A549 (cell line): ENCODE measurements around the gene GLA. TPM values are rescaled to one million over a fixed set of nuclear protein-coding genes. Genes with fewer than 3 reads are reported as not detected.

Experiments
- ATAC-seq, 2 experiments: fragments of 200-7000 bp in 1 of 2; fragments of >200 bp in 1 of 2; cut with Nextera tagmentation in 1 of 2; cut with Tn5 transposase in 1 of 2; 3 replicates each; pipeline versions ENCODE4 v1.8.0 to v1.9.1; 2018 to 2020; ENCODE audit warnings: mild to moderate bottlenecking in 1 of 2, moderate library complexity in 1 of 2
- CTCF ChIA-PET: fragments of 300-600 bp; sonication (Branson Sonifier 250); formaldehyde crosslinking; extraction: SDS; loops from one replicate; lab custom pipeline; 2021; ENCODE audit warnings: antibody characterized with exemption, inconsistent platforms; lab: Yijun Ruan, JAX
- POLR2A ChIA-PET: fragments of 350-600 bp; formaldehyde crosslinking; extraction: SDS; loops from one replicate; lab custom pipeline; 2021; ENCODE audit warnings: antibody characterized with exemption, inconsistent platforms; lab: Yijun Ruan, JAX
- DNase-seq, 2 experiments: peaks; one replicate each; pipeline versions ENCODE4 v3.0.0 to v3.0.0-alpha.2; 2011 to 2016; ENCODE audit warnings: low read depth in 1 of 2, low spot score in 1 of 2
- FAIRE-seq: peaks from 2 replicates; lab custom pipeline; 2011; peaks lifted over from hg19 to GRCh38; lab: Jason Lieb, UNC
- H3K27ac ChIP-seq, 2 experiments: fragments of >200 bp; sonication (Bioruptor Twin); formaldehyde crosslinking; 3 replicates each; pipeline ENCODE4 v1.5.1; 2016 to 2017
- H3K4me1 ChIP-seq: fragments of >200 bp; sonication (Bioruptor Twin); formaldehyde crosslinking; 3 replicates; pipeline ENCODE4 v1.6.1; 2016
- H3K4me2 ChIP-seq: fragments of >200 bp; sonication (Bioruptor Twin); formaldehyde crosslinking; 3 replicates; pipeline ENCODE4 v1.6.1; 2016
- H3K4me3 ChIP-seq: fragments of >200 bp; sonication (Bioruptor Twin); formaldehyde crosslinking; 3 replicates; pipeline ENCODE4 v1.5.1; 2016
- H3K9me3 ChIP-seq: fragments of >200 bp; sonication (Bioruptor Twin); formaldehyde crosslinking; 3 replicates; pipeline ENCODE4 v1.6.1; 2016
- BHLHE40 ChIP-seq: IDR thresholded peaks from 2 replicates; pipeline ENCODE4 v1.6.1; 2012; ENCODE audit warnings: low read depth, low read length, inconsistent platforms
- CBX8 ChIP-seq: fragments of 200-600 bp; sonication (generic); IDR thresholded peaks from 2 replicates; pipeline ENCODE4 v1.6.1; 2016
- EHF ChIP-seq: fragments of 250-450 bp; sonication (Bioruptor Pico); IDR thresholded peaks from 2 replicates; pipeline ENCODE4 v1.5.0; 2020; ENCODE audit warnings: mild to moderate bottlenecking
- EHMT2 ChIP-seq: fragments of 200-600 bp; sonication (generic); IDR thresholded peaks from 2 replicates; pipeline ENCODE4 v1.6.1; 2016; ENCODE audit warnings: antibody characterized with exemption, low read depth, mild to moderate bottlenecking, moderate library complexity
- ELK1 ChIP-seq: fragments of 150-350 bp; IDR thresholded peaks from 2 replicates; pipeline ENCODE4 v1.6.1; 2014; ENCODE audit warnings: low read depth, mild to moderate bottlenecking, low read length
- FOSL2 ChIP-seq, 2 experiments: fragments of 450-650 bp in 1 of 2; fragments of >200 bp in 1 of 2; sonication (Bioruptor Twin) in 1 of 2; formaldehyde crosslinking; IDR thresholded peaks; 2 replicates each; pipeline versions ENCODE4 v1.5.0 to v1.6.1; 2016 to 2020; ENCODE audit warnings: mild to moderate bottlenecking in 1 of 2, moderate library complexity in 1 of 2
- FOXS1 ChIP-seq: fragments of 250-450 bp; sonication (Bioruptor Pico); IDR thresholded peaks from 2 replicates; pipeline ENCODE4 v1.5.0; 2020; ENCODE audit warnings: mild to moderate bottlenecking, moderate library complexity
- HDAC2 ChIP-seq: fragments of 200-600 bp; sonication (generic); IDR thresholded peaks from 2 replicates; pipeline ENCODE4 v1.6.1; 2016
- HEYL ChIP-seq: fragments of 250-450 bp; sonication (Bioruptor Pico); IDR thresholded peaks from 2 replicates; pipeline ENCODE4 v1.8.0; 2021; ENCODE audit warnings: mild to moderate bottlenecking, moderate library complexity
- HOXA7 ChIP-seq: fragments of 250-450 bp; sonication (Bioruptor Pico); IDR thresholded peaks from 2 replicates; pipeline ENCODE4 v1.5.0; 2020; ENCODE audit warnings: mild to moderate bottlenecking, moderate library complexity
- HOXB13 ChIP-seq: fragments of 250-450 bp; sonication (Bioruptor Pico); IDR thresholded peaks from 2 replicates; pipeline ENCODE4 v1.5.0; 2020; ENCODE audit warnings: low read depth, mild to moderate bottlenecking, moderate library complexity
- JUN ChIP-seq, 2 experiments: fragments of >200 bp; sonication (Bioruptor Twin); formaldehyde crosslinking; IDR thresholded peaks; 2 replicates in 1 of 2; 3 replicates in 1 of 2; pipeline ENCODE4 v1.6.1; 2016 to 2017
- JUNB ChIP-seq: fragments of >200 bp; sonication (Bioruptor Twin); formaldehyde crosslinking; IDR thresholded peaks from 2 replicates; pipeline ENCODE4 v1.6.1; 2016
- KDM1A ChIP-seq: fragments of 200-600 bp; sonication (generic); IDR thresholded peaks from 2 replicates; pipeline ENCODE4 v1.6.1; 2016; ENCODE audit warnings: low read depth, mild to moderate bottlenecking
- MAFK ChIP-seq: fragments of 450-650 bp; IDR thresholded peaks from 2 replicates; pipeline ENCODE4 v1.6.1; 2014; ENCODE audit not compliant: partially characterized antibody
- MAZ ChIP-seq: fragments of 150-350 bp; IDR thresholded peaks from 2 replicates; pipeline ENCODE4 v1.6.1; 2014; ENCODE audit warnings: antibody characterized with exemption, low read depth, low read length, borderline replicate concordance
- MYC ChIP-seq: IDR thresholded peaks from 2 replicates; pipeline ENCODE4 v1.6.1; 2012; ENCODE audit warnings: mild to moderate bottlenecking, inconsistent platforms, low read length, improper control_type of control experiment, borderline replicate concordance
- NFE2L2 ChIP-seq: fragments of 150-350 bp; conservative IDR thresholded peaks from 2 replicates; pipeline ENCODE4 v1.6.1; 2014; ENCODE audit warnings: low read length
- NPAS2 ChIP-seq: fragments of 250-450 bp; sonication (Bioruptor Pico); IDR thresholded peaks from 2 replicates; pipeline ENCODE4 v1.8.0; 2022; ENCODE audit warnings: mild to moderate bottlenecking, moderate library complexity, borderline replicate concordance
- PHF8 ChIP-seq: fragments of 200-600 bp; sonication (generic); IDR thresholded peaks from 2 replicates; pipeline ENCODE4 v1.6.1; 2016; ENCODE audit warnings: low read depth, mild to moderate bottlenecking, antibody characterized with exemption, moderate library complexity, borderline replicate concordance
- POLR2A ChIP-seq: IDR thresholded peaks from 2 replicates; pipeline ENCODE4 v1.6.1; 2012; ENCODE audit warnings: mild to moderate bottlenecking, low read length
- POLR2AphosphoS2 ChIP-seq: conservative IDR thresholded peaks from 2 replicates; pipeline ENCODE4 v1.6.1; 2012; ENCODE audit warnings: low read length, improper control_type of control experiment, inconsistent platforms
- RARB ChIP-seq: fragments of 250-450 bp; sonication (Bioruptor Pico); IDR thresholded peaks from 2 replicates; pipeline ENCODE4 v1.8.0; 2021; ENCODE audit warnings: mild to moderate bottlenecking, moderate library complexity
- RFX5 ChIP-seq: fragments of 450-650 bp; IDR thresholded peaks from 2 replicates; pipeline ENCODE4 v1.7.1; 2014; ENCODE audit warnings: antibody characterized with exemption, mild to moderate bottlenecking, moderate library complexity
- RNF2 ChIP-seq: fragments of 200-600 bp; sonication (generic); IDR thresholded peaks from 2 replicates; pipeline ENCODE4 v1.6.1; 2016; ENCODE audit warnings: low read depth, mild to moderate bottlenecking, antibody characterized with exemption, moderate library complexity, borderline replicate concordance
- ZFP36 ChIP-seq: fragments of 450-650 bp; IDR thresholded peaks from 2 replicates; pipeline ENCODE4 v1.6.1; 2014; ENCODE audit warnings: borderline replicate concordance; ENCODE audit not compliant: partially characterized antibody
- ZNF302 ChIP-seq: fragments of 250-450 bp; sonication (Bioruptor Pico); IDR thresholded peaks from 2 replicates; pipeline ENCODE4 v1.9.0; 2021; ENCODE audit warnings: inconsistent platforms, mild to moderate bottlenecking, moderate library complexity
- whole genome bisulfite sequencing: methylation state at CpG from one replicate; pipeline ENCODE4 v1.1.6; 2017; ENCODE audit errors: missing lambda C conversion rate; 5-methylcytosine and 5-hydroxymethylcytosine counted together
- polyA plus RNA-seq, 4 experiments: library from polyadenylated mRNA; depleted of rRNA in 3 of 4; stranded (reverse); fragments of >200 nt; fragmentation: RNase III in 1 of 4; extraction: RNeasy Plus Mini Kit Qiagen cat#74134 plus additional on column Dnase treatment in 1 of 4; gene quantifications; 2 replicates in 3 of 4; 3 replicates in 1 of 4; pipeline ENCODE4 v1.2.3, GENCODE V29; 2011 to 2017
- TF ChIP-seq, protein P1 (sequence below): fragments of 250-450 bp; sonication (Bioruptor Pico); IDR thresholded peaks from 2 replicates; pipeline ENCODE4 v1.5.0; 2021; ENCODE audit warnings: mild to moderate bottlenecking, moderate library complexity, borderline replicate concordance
- TF ChIP-seq, protein P2 (sequence below): fragments of >200 bp; sonication (Bioruptor Twin); formaldehyde crosslinking; IDR thresholded peaks from 2 replicates; pipeline ENCODE4 v1.6.1; 2016

The GLA gene
- polyA plus RNA-seq, 2 of the 4 experiments (the other 2 are of a cell fraction): 148 to 184 TPM

DNA sequence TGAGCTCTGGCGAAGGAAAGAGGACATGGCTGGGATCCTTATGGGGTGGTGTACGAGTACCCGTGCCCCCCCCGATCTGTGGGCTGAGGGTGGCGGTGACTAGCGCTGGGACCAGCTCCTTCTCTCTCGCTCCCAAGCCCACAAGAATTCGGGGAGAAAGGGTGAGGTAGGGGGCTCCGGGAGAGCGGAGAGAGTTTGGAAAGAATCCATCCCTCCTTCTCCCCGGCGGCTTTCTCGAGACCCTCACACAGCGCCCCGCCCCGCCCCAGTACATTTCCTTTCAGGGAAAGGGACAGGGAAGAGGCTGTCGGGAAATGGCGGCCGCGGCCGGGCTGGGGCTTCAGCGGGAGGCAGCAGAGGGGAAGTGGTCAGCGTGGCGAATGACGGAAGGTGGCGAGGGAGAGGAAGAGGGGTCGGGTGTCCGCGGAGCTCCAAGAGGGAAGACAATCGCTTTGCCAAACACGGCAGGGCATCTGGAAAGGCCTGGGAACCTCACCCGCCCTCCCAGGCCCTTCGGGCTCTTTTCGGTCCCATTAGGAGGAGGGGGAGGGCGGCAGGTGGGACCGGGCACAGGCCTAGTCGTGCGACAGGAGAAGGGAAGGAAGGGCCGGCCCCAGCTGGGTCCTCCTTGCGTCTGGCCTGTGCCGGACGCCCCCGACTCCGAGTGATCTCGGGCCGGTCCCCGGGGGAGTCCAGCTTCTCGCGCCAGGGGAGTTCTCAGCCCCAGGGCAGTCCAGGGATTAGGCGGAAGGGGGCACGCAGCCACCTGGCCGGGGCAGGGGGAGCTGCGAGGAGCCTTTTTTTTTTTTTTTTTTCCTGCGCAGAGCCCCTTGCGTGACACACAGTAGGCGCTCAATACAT, 10.5 kb upstream of the GLA start:
- 48% methylated on average over 41 of the region's 56 CpGs for WGBS
- ChIA-PET CTCF (interaction anchor here (0.5 to 2.1 kb wide), 4 partner anchors 40 to 1417 kb away, joined by 3 to 5 read pairs (median 4); no protein-coding TSS in a partner anchor), POLR2A (interaction anchor here (1.2 to 1.6 kb wide), 3 partner anchors 11 to 28 kb away, joined by 3 to 4 read pairs (median 4); partner anchors contain the start of genes GLA, HNRNPH2 and RPL36A)
- TF ChIP-seq POLR2A (peak; percentile 33), JUN (IDR thresholded peaks at IDR 0.05) (peak in 1 of 2 experiments; percentile 35; a peak in 1 of 5 replicates), EHF (CRISPR knock-in tag) (no peak)
- no peak for DNase-seq
- peak; percentile 65 to 79; a peak in 5 of 6 replicates for ATAC-seq
- Histone ChIP-seq H3K9me3 (no peaks in the 10 kb centered on the region), H3K4me1 (0 out of 3 replicates have a peak, but pooled peaks cover 3% of the 10 kb centered on the region), H3K4me2 (peak overlapping the region; percentile 69), H3K4me3 (peak overlapping the region; percentile 52), H3K27ac (peak overlapping the region; percentile 83 to 91)
- FAIRE-seq: no peak

- POLR2A ChIA-PET: interaction anchor here (1.2 to 1.3 kb wide), 2 partner anchors 10 to 27 kb away, joined by 4 read pairs; partner anchors contain the start of genes GLA, HNRNPH2 and RPL36A
- Histone ChIP-seq H3K4me1 (0 out of 3 replicates have a peak, but pooled peaks cover 3% of the 10 kb centered on the region), H3K27ac (peak overlapping the region in 1 of 2 experiments; percentile 91; a peak in 2 of 6 replicates), H3K9me3 (no peaks in the 10 kb centered on the region), H3K4me3 (no peak overlapping the region), H3K4me2 (no peak overlapping the region)
- CTCF ChIA-PET: interaction anchor here (1.3 to 2.1 kb wide), 3 partner anchors 7 to 382 kb away, joined by 4 to 5 read pairs (median 4); no protein-coding TSS in a partner anchor
- 78% methylated on average over 4 of the region's 4 CpGs for WGBS
- no peak for FAIRE-seq
- no peak for DNase-seq
- ATAC-seq: no peak
- TF ChIP-seq ZFP36 (no peak), ZNF302 (CRISPR knock-in tag) (no peak), PHF8 (no peak), CBX8 (no peak), RARB (no peak), KDM1A (no peak), RNF2 (no peak), EHF (CRISPR knock-in tag) (no peak), BHLHE40 (no peak), MYC (no peak), HDAC2 (no peak), FOXS1 (CRISPR knock-in tag) (no peak), HOXB13 (CRISPR knock-in tag) (no peak), MAFK (no peak), EHMT2 (no peak), JUNB (no peak), MAZ (no peak), HOXA7 (CRISPR knock-in tag) (no peak)
- TF ChIP-seq, protein P1, sequence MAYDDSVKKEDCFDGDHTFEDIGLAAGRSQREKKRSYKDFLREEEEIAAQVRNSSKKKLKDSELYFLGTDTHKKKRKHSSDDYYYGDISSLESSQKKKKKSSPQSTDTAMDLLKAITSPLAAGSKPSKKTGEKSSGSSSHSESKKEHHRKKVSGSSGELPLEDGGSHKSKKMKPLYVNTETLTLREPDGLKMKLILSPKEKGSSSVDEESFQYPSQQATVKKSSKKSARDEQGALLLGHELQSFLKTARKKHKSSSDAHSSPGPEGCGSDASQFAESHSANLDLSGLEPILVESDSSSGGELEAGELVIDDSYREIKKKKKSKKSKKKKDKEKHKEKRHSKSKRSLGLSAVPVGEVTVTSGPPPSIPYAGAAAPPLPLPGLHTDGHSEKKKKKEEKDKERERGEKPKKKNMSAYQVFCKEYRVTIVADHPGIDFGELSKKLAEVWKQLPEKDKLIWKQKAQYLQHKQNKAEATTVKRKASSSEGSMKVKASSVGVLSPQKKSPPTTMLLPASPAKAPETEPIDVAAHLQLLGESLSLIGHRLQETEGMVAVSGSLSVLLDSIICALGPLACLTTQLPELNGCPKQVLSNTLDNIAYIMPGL (CRISPR knock-in tag): no peak
Measured at GRCh38 chrX:101417190-101417589, 9.5 kb upstream of the GLA start.

DNA sequence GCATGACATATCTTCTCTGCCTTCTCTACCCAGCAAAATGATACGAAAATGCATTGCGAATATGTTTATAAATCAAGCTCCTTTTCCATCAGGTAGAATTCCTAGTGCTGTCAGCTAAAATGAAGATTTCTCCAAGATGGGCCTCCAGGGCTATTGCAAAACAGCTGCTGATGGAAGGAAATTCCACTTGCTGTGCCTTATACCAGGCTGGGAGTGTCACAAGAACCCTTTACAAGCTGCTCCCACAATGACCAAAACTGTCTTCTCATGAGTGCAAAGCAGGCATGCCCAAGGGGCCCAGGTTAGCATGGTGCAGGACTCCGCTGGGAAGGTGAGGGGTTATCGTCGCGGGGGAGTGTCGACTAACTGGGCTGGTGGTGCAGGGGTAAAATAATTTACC, 9.0 kb upstream of the GLA start:
- Histone ChIP-seq H3K4me1 (0 out of 3 replicates have a peak, but pooled peaks cover 3% of the 10 kb centered on the region), H3K9me3 (no peaks in the 10 kb centered on the region), H3K4me3 (no peak overlapping the region), H3K4me2 (no peak overlapping the region), H3K27ac (no peak overlapping the region)
- ChIA-PET CTCF (interaction anchor here (1.3 to 2.1 kb wide), 3 partner anchors 8 to 382 kb away, joined by 4 to 5 read pairs (median 4); no protein-coding TSS in a partner anchor), POLR2A (no interaction called here)
- ATAC-seq: no peak
- DNase-seq: no peak
- no peak for FAIRE-seq
- WGBS: 92% methylated on average over 7 of the region's 7 CpGs
- TF ChIP-seq FOSL2 (IDR thresholded peaks at IDR 0.05) (no peak), FOSL2 (CRISPR knock-in tag; IDR thresholded peaks at IDR 0.05) (no peak), POLR2AphosphoS2 (no peak), HEYL (CRISPR knock-in tag) (no peak), ZFP36 (no peak), FOXS1 (CRISPR knock-in tag) (no peak), RARB (no peak), RFX5 (no peak), KDM1A (no peak), NPAS2 (CRISPR knock-in tag) (no peak), MAFK (no peak), NFE2L2 (no peak), ELK1 (no peak)
- TF ChIP-seq, protein P2, sequence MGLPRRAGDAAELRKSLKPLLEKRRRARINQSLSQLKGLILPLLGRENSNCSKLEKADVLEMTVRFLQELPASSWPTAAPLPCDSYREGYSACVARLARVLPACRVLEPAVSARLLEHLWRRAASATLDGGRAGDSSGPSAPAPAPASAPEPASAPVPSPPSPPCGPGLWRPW: no peak
